ENCODE measurements around the gene CCDC181.

CCDC181 gene

DNA sequence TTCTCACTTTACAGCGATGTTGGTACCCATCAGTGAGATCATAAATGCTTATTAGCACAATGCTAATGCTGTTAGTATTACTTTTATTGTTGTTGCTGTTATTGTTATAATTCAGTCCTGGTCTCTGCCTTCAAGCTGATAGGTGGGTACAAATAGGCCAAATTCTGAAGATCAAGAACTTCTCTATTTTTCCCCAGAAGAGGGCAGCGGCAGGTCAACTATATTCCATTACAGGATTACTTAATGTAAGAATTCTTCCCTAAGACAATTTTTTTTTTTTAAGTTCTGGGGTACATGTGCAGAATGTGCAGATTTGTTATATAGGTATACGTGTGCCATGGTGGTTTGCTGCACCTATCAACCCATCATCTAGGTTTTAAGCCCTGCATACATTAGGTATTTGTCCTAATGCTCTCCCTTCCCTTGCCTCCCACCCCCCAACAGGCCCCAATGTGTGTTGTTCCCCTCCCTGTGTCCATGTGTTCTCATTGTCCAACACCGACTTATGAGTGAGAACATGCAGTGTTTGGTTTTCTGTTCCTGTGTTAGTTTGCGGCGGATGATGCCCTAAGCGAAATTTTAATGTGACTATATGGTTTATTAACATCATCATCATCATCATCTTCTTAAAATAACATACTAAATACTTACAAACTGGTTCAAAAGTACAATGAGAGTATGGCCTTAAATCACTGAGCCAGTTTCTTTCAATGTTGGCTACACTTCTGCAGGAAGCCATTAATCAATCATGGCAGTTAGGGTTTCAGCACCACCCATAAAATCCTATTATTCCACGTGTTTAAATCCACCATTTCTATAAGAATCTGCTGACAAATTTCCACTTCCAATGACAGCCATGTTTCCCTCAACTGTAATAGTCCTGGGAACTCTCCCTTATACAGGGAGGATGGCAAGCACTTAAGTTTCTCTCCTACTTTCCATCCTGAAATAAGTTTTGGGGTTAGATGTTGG lies 39.3 kb upstream of the CCDC181 start:
- H3K27ac ChIP-seq: no peak overlapping the region
- TF ChIP-seq, protein P1, sequence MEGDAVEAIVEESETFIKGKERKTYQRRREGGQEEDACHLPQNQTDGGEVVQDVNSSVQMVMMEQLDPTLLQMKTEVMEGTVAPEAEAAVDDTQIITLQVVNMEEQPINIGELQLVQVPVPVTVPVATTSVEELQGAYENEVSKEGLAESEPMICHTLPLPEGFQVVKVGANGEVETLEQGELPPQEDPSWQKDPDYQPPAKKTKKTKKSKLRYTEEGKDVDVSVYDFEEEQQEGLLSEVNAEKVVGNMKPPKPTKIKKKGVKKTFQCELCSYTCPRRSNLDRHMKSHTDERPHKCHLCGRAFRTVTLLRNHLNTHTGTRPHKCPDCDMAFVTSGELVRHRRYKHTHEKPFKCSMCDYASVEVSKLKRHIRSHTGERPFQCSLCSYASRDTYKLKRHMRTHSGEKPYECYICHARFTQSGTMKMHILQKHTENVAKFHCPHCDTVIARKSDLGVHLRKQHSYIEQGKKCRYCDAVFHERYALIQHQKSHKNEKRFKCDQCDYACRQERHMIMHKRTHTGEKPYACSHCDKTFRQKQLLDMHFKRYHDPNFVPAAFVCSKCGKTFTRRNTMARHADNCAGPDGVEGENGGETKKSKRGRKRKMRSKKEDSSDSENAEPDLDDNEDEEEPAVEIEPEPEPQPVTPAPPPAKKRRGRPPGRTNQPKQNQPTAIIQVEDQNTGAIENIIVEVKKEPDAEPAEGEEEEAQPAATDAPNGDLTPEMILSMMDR (IDR thresholded peaks at IDR 0.05): peak; percentile 83
- TF ChIP-seq ZFX (IDR thresholded peaks at IDR 0.05; ENCODE audit: borderline replicate concordance): no peak

DNA sequence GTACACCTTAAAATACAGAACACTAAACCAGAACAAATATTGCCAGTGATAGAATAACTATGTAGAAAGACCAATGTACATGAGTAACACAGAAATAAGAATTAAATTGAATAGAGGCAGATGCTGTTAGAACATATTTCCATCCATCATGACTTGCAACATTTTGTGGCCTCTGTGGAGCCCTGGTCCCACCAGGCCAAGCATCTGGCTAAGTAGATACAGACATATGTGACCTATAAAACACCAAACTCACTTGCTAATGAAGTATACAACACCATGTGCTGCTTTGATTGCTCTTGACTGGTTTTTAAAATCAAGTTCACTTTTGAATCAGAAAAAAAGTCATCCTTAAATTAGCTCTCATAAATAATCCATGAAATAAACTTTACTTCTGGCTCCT lies 38.0 kb upstream of the CCDC181 start:
- H3K27ac ChIP-seq: no peak overlapping the region
- TF ChIP-seq ZFX (IDR thresholded peaks at IDR 0.05; ENCODE audit: borderline replicate concordance): no peak
- TF ChIP-seq, protein P1 (IDR thresholded peaks at IDR 0.05): no peak

DNA sequence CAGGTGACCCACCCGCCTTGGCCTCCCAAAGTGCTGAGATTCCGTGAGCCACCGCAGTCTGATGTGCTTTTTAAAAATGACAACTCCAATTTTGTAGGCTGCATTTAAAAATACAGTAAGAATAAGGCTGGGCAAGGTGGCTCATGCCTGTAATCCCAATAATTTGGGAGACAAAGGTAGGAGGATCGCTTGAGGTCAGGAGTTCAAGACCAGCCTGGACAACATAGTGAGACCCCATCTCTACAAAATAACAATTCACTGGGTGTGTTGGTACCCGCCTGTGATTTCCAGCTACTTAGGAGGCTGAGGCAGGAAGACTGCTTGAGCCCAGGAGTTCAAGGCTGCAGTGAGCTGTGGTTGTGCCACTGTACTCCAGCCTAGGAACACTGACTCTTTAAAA lies 35.1 kb upstream of the CCDC181 start:
- no peak overlapping the region for H3K27ac ChIP-seq
- TF ChIP-seq ZFX (IDR thresholded peaks at IDR 0.05; ENCODE audit: borderline replicate concordance): no peak
- TF ChIP-seq, protein P1 (IDR thresholded peaks at IDR 0.05): no peak

DNA sequence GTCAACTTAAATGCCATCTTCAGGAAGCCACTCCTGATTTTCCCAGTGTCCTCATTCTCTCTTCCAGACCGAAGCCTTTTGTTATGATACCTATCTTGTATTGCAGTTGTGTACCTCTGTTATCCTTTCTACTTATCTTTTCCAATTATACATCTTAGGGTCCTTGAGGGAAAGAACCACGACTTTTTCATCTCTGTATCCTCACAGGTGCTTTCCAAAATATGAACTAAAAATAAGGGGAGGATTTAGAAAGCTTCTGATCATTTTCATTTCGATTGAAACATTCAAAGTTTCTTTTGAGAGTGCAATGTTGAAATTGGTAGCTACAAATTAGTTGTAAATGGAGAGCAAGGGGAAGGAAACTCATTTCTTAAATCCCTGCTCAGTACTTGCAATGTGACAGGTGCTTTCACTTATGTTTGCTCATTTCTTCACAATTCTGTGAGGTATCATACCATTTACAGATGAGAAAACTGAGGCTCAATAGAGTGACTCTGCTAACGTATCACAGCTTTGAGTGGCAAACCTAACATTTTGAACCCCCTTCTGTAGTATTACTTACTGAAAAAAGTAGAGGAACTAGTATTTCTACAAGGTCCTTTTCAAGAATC lies 34.2 kb upstream of the CCDC181 start:
- no peak overlapping the region for H3K27ac ChIP-seq
- TF ChIP-seq, protein P1 (IDR thresholded peaks at IDR 0.05): no peak
- TF ChIP-seq ZFX (IDR thresholded peaks at IDR 0.05; ENCODE audit: borderline replicate concordance): no peak

DNA sequence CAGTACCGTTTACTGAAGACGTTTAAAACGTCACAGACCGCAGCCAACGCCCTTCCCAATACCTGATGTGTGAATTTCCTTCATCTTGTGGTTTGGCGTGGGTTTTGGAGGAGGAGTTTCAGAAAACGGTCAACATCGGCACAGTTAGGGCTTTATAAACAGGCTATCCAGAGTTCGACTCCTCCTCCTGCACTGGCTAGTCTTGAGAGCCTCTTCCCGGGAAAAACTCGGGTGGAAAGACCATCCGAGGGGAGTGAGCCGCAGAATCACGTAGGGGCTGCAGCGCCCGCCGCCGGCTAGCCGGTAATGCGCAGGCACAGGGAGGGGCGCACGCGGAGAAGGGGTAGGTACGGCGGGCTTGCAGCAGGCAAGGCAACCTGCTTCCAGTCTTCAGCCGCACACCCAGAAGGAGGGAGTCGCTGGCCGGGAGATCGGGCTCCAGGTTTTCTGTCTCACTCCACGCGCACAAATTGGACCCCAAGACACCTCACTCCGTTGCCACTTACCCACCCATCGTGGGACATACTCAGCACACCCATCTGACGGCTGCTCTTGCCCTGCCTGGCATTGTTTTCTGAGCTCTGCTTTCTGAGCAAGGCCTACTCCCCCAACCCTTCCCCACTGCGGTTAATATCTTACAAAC lies 33.0 kb upstream of the CCDC181 start:
- no peak overlapping the region for H3K27ac ChIP-seq

DNA sequence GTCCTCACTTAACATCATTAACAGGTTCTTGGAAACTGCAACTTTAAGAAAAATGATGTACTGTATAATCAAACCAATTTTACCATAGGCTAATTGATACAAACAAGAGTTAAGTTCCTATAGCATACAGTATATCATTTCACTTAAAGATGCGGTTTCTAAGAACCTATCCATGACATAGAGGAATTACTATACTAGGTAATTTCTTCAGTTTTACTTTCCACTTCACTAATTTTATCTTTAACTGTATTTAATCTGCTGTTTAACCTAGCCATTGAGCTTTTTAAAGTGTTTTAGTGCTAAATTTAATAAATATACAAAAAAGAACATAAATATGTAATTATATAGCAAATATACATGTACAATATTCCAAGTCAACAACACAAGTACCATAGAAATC lies 30.2 kb upstream of the CCDC181 start:
- TF ChIP-seq ZFX (IDR thresholded peaks at IDR 0.05; ENCODE audit: borderline replicate concordance): no peak
- TF ChIP-seq, protein P1 (IDR thresholded peaks at IDR 0.05): no peak
- no peak overlapping the region for H3K27ac ChIP-seq

More for the DNA sequence above, 33.0 kb upstream of the CCDC181 start:
- TF ChIP-seq, protein P1 (IDR thresholded peaks at IDR 0.05): no peak
- no peak for TF ChIP-seq ZFX (IDR thresholded peaks at IDR 0.05; ENCODE audit: borderline replicate concordance)

All from 22Rv1 (cell line).